HepG2 (cell line): Measurements from ENCODE around the gene ISOC2. TPM values are rescaled to one million over a fixed set of nuclear protein-coding genes. Genes with fewer than 3 reads are reported as not detected.
A peak's percentile ranks its signal among the peaks of the same experiment; 100 is the strongest.

Experiments
- CCAR2 ChIP-seq: fragments of 200-400 bp; formaldehyde crosslinking; optimal IDR thresholded peaks from 2 replicates; pipeline ENCODE3; 2018; ENCODE audit warnings: low read depth, mild to moderate bottlenecking, low read length, moderate library complexity
- CERS6 ChIP-seq: sonication (generic); formaldehyde crosslinking; IDR thresholded peaks from 2 replicates; pipeline ENCODE4 v1.5.0; 2020; ENCODE audit warnings: missing genetic modification reagents
- EEA1 ChIP-seq: sonication (generic); formaldehyde crosslinking; IDR thresholded peaks from 2 replicates; pipeline ENCODE4 v1.5.1; 2020; ENCODE audit warnings: mild to moderate bottlenecking, missing genetic modification reagents, borderline replicate concordance
- IKZF4 ChIP-seq: sonication (generic); formaldehyde crosslinking; IDR thresholded peaks from 2 replicates; pipeline ENCODE4 v1.5.1; 2020; ENCODE audit warnings: borderline replicate concordance, mild to moderate bottlenecking, low read depth, missing genetic modification reagents; ENCODE audit errors: not compliant biosample characterization
- MAFG ChIP-seq: sonication (generic); formaldehyde crosslinking; IDR thresholded peaks from 2 replicates; pipeline ENCODE4 v1.5.1; 2020; ENCODE audit warnings: mild to moderate bottlenecking, missing genetic modification reagents
- POLR2AphosphoS5 ChIP-seq: IDR thresholded peaks from 2 replicates; pipeline ENCODE4 v1.6.1; 2012; ENCODE audit warnings: low read depth, low read length
- RAD21 ChIP-seq: fragments of 450-650 bp; formaldehyde crosslinking; IDR thresholded peaks from 2 replicates; pipeline ENCODE4 v1.5.0; 2020; ENCODE audit warnings: mild to moderate bottlenecking
- RFXAP ChIP-seq: sonication (generic); formaldehyde crosslinking; IDR thresholded peaks from 2 replicates; pipeline ENCODE4 v1.4.0; 2020; ENCODE audit warnings: missing genetic modification reagents, borderline replicate concordance
- TFE3 ChIP-seq: IDR thresholded peaks from 2 replicates; pipeline ENCODE4 v1.6.1; 2016
- ZBTB26 ChIP-seq: IDR thresholded peaks from 2 replicates; pipeline ENCODE4 v1.6.1; 2016; ENCODE audit warnings: missing compliant biosample characterization, missing genetic modification reagents, borderline replicate concordance
- ZKSCAN8 ChIP-seq: IDR thresholded peaks from 2 replicates; pipeline ENCODE4 v1.6.1; 2016; ENCODE audit warnings: borderline replicate concordance, missing genetic modification reagents, missing compliant biosample characterization
- ZNF101 ChIP-seq: sonication (generic); formaldehyde crosslinking; IDR thresholded peaks from 2 replicates; pipeline ENCODE4 v1.4.0; 2020; ENCODE audit warnings: mild to moderate bottlenecking, low read depth, missing genetic modification reagents, borderline replicate concordance
- ZNF180 ChIP-seq: sonication (generic); formaldehyde crosslinking; IDR thresholded peaks from 2 replicates; pipeline ENCODE4 v1.4.0; 2020; ENCODE audit warnings: low read depth, missing genetic modification reagents, borderline replicate concordance
- ZNF256 ChIP-seq: sonication (generic); formaldehyde crosslinking; conservative IDR thresholded peaks from 2 replicates; pipeline ENCODE4 v1.4.0; 2020; ENCODE audit warnings: missing genetic modification reagents
- ZNF605 ChIP-seq: sonication (generic); formaldehyde crosslinking; IDR thresholded peaks from 2 replicates; pipeline ENCODE4 v1.8.0; 2022; ENCODE audit warnings: mild to moderate bottlenecking, missing genetic modification reagents
- polyA plus RNA-seq, 8 experiments: library from polyadenylated mRNA; depleted of rRNA in 3 of 8; stranded (reverse) in 7 of 8; unstranded in 1 of 8; fragments of >200 nt; fragmentation: Illumina TruSeq in 4 of 8; extraction: Trizol in 4 of 8; gene quantifications; 2 replicates each; pipeline versions ENCODE4 v1.2.1 to v1.2.3, GENCODE V29; 2011 to 2016; ENCODE audit warnings: low read depth in 4 of 8, missing spikeins in 1 of 8, mixed read lengths in 1 of 8; ENCODE audit not compliant: insufficient read depth in 1 of 8
- total RNA-seq, 5 experiments: library from RNA; depleted of rRNA; stranded (reverse); fragments of >200 nt; fragmentation: Illumina TruSeq; extraction: Trizol; gene quantifications; 2 replicates each; pipeline ENCODE4 v1.2.3, GENCODE V29; 2016; ENCODE audit warnings: low read depth in 1 of 5
- TF ChIP-seq, protein P1 (sequence below): sonication (generic); formaldehyde crosslinking; IDR thresholded peaks from 2 replicates; pipeline ENCODE4 v1.4.0; 2020; ENCODE audit warnings: low read depth, missing genetic modification reagents
- TF ChIP-seq, protein P2 (sequence below): sonication (generic); formaldehyde crosslinking; conservative IDR thresholded peaks from 2 replicates; pipeline ENCODE4 v1.5.0; 2020; ENCODE audit warnings: missing genetic modification reagents

ISOC2 gene
- total and polyA plus RNA-seq, 2 of the 13 experiments (the other 11 are each of a cell fraction or from before 2014, with no cell fraction given) = 76.8 to 105 TPM

DNA sequence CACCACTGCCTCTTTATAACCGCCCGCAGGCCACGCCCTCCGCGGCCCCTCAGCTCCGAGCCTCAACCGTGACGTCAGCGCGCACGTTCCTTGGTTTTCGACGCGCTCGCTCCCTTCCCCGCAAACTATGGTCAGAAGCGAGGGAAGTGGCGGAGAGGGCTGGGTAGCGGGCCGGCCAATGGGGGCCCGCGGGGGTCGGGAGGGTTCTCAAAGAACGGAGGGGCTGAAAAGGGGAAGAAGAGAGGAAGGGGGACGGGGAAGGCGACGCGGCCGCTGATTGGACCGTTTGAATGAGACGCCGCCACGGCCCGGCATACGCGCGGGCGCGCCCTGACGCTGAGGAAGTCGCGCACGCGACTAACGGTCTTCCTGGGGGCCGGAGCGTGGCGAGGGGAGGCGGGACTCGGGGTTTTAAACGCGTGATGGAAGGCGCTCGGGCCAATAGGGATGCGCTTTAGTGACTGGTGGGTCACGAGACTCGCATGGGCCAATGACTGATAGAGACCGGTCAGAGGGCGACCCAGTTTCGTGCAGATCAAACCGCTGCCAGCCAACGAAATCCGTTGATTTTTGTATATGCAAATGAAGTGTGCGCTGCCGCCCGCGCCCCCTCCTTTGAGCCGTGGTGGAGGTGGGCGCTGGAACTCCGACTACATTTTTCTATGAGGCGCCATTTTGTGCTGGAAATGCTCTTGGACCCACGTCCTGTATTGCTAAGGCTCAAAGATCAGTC lies 53.5 kb downstream of the ISOC2 start (continued):
- TF ChIP-seq RAD21 (0 out of 2 replicates have a peak, but pooled peaks have one; percentile 1), ZNF605 (CRISPR knock-in tag) (peak; percentile 67), IKZF4 (CRISPR knock-in tag) (no peak), ZKSCAN8 (CRISPR knock-in tag) (no peak), ZBTB26 (CRISPR knock-in tag) (no peak), POLR2AphosphoS5 (no peak; the same call in 1 of the 2 replicates), TFE3 (CRISPR knock-in tag) (no peak), CCAR2 (no peak), MAFG (CRISPR knock-in tag) (no peak), ZNF180 (CRISPR knock-in tag) (no peak), ZNF256 (no peak), CERS6 (no peak), ZNF101 (CRISPR knock-in tag) (no peak), RFXAP (CRISPR knock-in tag) (no peak), EEA1 (CRISPR knock-in tag) (no peak)
- TF ChIP-seq, protein P1, sequence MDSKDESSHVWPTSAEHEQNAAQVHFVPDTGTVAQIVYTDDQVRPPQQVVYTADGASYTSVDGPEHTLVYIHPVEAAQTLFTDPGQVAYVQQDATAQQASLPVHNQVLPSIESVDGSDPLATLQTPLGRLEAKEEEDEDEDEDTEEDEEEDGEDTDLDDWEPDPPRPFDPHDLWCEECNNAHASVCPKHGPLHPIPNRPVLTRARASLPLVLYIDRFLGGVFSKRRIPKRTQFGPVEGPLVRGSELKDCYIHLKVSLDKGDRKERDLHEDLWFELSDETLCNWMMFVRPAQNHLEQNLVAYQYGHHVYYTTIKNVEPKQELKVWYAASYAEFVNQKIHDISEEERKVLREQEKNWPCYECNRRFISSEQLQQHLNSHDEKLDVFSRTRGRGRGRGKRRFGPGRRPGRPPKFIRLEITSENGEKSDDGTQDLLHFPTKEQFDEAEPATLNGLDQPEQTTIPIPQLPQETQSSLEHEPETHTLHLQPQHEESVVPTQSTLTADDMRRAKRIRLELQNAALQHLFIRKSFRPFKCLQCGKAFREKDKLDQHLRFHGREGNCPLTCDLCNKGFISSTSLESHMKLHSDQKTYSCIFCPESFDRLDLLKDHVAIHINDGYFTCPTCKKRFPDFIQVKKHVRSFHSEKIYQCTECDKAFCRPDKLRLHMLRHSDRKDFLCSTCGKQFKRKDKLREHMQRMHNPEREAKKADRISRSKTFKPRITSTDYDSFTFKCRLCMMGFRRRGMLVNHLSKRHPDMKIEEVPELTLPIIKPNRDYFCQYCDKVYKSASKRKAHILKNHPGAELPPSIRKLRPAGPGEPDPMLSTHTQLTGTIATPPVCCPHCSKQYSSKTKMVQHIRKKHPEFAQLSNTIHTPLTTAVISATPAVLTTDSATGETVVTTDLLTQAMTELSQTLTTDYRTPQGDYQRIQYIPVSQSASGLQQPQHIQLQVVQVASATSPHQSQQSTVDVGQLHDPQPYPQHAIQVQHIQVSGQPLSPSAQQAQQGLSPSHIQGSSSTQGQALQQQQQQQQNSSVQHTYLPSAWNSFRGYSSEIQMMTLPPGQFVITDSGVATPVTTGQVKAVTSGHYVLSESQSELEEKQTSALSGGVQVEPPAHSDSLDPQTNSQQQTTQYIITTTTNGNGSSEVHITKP (CRISPR knock-in tag) = no peak
- TF ChIP-seq, protein P2, sequence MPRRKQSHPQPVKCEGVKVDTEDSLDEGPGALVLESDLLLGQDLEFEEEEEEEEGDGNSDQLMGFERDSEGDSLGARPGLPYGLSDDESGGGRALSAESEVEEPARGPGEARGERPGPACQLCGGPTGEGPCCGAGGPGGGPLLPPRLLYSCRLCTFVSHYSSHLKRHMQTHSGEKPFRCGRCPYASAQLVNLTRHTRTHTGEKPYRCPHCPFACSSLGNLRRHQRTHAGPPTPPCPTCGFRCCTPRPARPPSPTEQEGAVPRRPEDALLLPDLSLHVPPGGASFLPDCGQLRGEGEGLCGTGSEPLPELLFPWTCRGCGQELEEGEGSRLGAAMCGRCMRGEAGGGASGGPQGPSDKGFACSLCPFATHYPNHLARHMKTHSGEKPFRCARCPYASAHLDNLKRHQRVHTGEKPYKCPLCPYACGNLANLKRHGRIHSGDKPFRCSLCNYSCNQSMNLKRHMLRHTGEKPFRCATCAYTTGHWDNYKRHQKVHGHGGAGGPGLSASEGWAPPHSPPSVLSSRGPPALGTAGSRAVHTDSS = no peak
